ENCODE data around the gene PSD.

The PSD gene

GRCh38 chr10:102450124-102450373 lies 31.5 kb upstream of the PSD start:
- in situ Hi-C loops (cut with HindIII; ENCODE audit: low pct_ligation_motif_present, low pct_unique_long_range_greater_than_20kb, low sequenced_read_pairs) = no loop called here
- peak; percentile 21 for DNase-seq

- peak; percentile 89 for DNase-seq
- in situ Hi-C loops (cut with HindIII; ENCODE audit: low pct_ligation_motif_present, low pct_unique_long_range_greater_than_20kb, low sequenced_read_pairs) = no loop called here
These were observed 30.9 kb upstream of the PSD start for GRCh38 chr10:102449321-102450123.

GRCh38 chr10:102444851-102445250 lies 26.3 kb upstream of the PSD start:
- DNase-seq = no peak
- in situ Hi-C loops (cut with HindIII; ENCODE audit: low pct_ligation_motif_present, low pct_unique_long_range_greater_than_20kb, low sequenced_read_pairs) = no loop called here

GRCh38 chr10:102438374-102438773 lies 19.8 kb upstream of the PSD start:
- in situ Hi-C loops (cut with HindIII; ENCODE audit: low pct_ligation_motif_present, low pct_unique_long_range_greater_than_20kb, low sequenced_read_pairs) = no loop called here
- no peak for DNase-seq

GRCh38 chr10:102437515-102437914 lies 18.9 kb upstream of the PSD start:
- no peak for DNase-seq
- in situ Hi-C loops (cut with HindIII; ENCODE audit: low pct_ligation_motif_present, low pct_unique_long_range_greater_than_20kb, low sequenced_read_pairs) = no loop called here

- in situ Hi-C loops (cut with HindIII; ENCODE audit: low pct_ligation_motif_present, low pct_unique_long_range_greater_than_20kb, low sequenced_read_pairs) = no loop called here
- no peak for DNase-seq
These were observed 17.7 kb upstream of the PSD start for GRCh38 chr10:102436312-102436711.

- in situ Hi-C loops (cut with HindIII; ENCODE audit: low pct_ligation_motif_present, low pct_unique_long_range_greater_than_20kb, low sequenced_read_pairs) = no loop called here
- DNase-seq = no peak
These were observed 17.1 kb upstream of the PSD start for GRCh38 chr10:102435529-102436233.

GRCh38 chr10:102435133-102435497 lies 16.5 kb upstream of the PSD start:
- DNase-seq = no peak
- in situ Hi-C loops (cut with HindIII; ENCODE audit: low pct_ligation_motif_present, low pct_unique_long_range_greater_than_20kb, low sequenced_read_pairs) = no loop called here

GRCh38 chr10:102434394-102435132 lies 16.0 kb upstream of the PSD start:
- in situ Hi-C loops (cut with HindIII; ENCODE audit: low pct_ligation_motif_present, low pct_unique_long_range_greater_than_20kb, low sequenced_read_pairs) = no loop called here
- no peak for DNase-seq

GRCh38 chr10:102433619-102434046 lies 15.0 kb upstream of the PSD start:
- in situ Hi-C loops (cut with HindIII; ENCODE audit: low pct_ligation_motif_present, low pct_unique_long_range_greater_than_20kb, low sequenced_read_pairs) = no loop called here
- DNase-seq = no peak

- DNase-seq = peak; percentile 98
These were observed 13.8 kb upstream of the PSD start, which contains the start of gene CUEDC2 for GRCh38 chr10:102432162-102432950. CUEDC2 (minus strand) TSS chr10:102432574; CDS start chr10:102425188, 7,386 bp downstream.

GRCh38 chr10:102431452-102432124 lies 13.0 kb upstream of the PSD start:
- in situ Hi-C loops (cut with HindIII; ENCODE audit: low pct_ligation_motif_present, low pct_unique_long_range_greater_than_20kb, low sequenced_read_pairs) = no loop called here
- DNase-seq = peak; percentile 37

More at GRCh38 chr10:102432162-102432950, 13.8 kb upstream of the PSD start, which contains the start of gene CUEDC2:
- in situ Hi-C loops (cut with HindIII; ENCODE audit: low pct_ligation_motif_present, low pct_unique_long_range_greater_than_20kb, low sequenced_read_pairs) = no loop called here

GRCh38 chr10:102429468-102429867 lies 10.9 kb upstream of the PSD start:
- no peak for DNase-seq
- in situ Hi-C loops (cut with HindIII; ENCODE audit: low pct_ligation_motif_present, low pct_unique_long_range_greater_than_20kb, low sequenced_read_pairs) = no loop called here

- in situ Hi-C loops (cut with HindIII; ENCODE audit: low pct_ligation_motif_present, low pct_unique_long_range_greater_than_20kb, low sequenced_read_pairs) = no loop called here
- DNase-seq = no peak
These were observed 8.3 kb upstream of the PSD start for GRCh38 chr10:102426803-102427287.

GRCh38 chr10:102425444-102425843 lies 6.9 kb upstream of the PSD start:
- no peak for DNase-seq
- in situ Hi-C loops (cut with HindIII; ENCODE audit: low pct_ligation_motif_present, low pct_unique_long_range_greater_than_20kb, low sequenced_read_pairs) = no loop called here

GRCh38 chr10:102424916-102425315 lies 6.3 kb upstream of the PSD start:
- DNase-seq = no peak
- in situ Hi-C loops (cut with HindIII; ENCODE audit: low pct_ligation_motif_present, low pct_unique_long_range_greater_than_20kb, low sequenced_read_pairs) = no loop called here

- no peak for DNase-seq
- in situ Hi-C loops (cut with HindIII; ENCODE audit: low pct_ligation_motif_present, low pct_unique_long_range_greater_than_20kb, low sequenced_read_pairs) = no loop called here
These were observed 5.6 kb upstream of the PSD start for GRCh38 chr10:102424145-102424544.

GRCh38 chr10:102423372-102423968 lies 4.9 kb upstream of the PSD start:
- in situ Hi-C loops (cut with HindIII; ENCODE audit: low pct_ligation_motif_present, low pct_unique_long_range_greater_than_20kb, low sequenced_read_pairs) = no loop called here
- no peak for DNase-seq
